Measurements from ENCODE around the gene RTN4R.

Gene RTN4R

DNA sequence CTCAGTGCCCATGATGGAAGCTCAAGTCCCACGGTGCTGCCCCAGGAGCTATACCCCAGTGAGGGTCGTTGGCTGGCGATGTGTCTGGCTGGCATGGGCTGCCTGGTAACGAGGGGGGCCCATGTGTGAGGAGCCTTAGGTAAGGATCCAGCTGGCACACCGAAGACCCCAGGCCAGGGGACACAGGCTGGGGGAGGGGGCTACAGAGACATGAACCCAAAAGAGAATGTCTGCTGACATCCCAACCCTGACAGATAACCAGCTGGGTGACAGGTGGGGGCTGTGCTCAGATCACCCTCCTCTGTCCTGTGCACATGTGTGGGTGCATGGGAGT lies 39.2 kb downstream of the RTN4R start:
- no peak for DNase-seq (ENCODE audit: low read depth)

DNA sequence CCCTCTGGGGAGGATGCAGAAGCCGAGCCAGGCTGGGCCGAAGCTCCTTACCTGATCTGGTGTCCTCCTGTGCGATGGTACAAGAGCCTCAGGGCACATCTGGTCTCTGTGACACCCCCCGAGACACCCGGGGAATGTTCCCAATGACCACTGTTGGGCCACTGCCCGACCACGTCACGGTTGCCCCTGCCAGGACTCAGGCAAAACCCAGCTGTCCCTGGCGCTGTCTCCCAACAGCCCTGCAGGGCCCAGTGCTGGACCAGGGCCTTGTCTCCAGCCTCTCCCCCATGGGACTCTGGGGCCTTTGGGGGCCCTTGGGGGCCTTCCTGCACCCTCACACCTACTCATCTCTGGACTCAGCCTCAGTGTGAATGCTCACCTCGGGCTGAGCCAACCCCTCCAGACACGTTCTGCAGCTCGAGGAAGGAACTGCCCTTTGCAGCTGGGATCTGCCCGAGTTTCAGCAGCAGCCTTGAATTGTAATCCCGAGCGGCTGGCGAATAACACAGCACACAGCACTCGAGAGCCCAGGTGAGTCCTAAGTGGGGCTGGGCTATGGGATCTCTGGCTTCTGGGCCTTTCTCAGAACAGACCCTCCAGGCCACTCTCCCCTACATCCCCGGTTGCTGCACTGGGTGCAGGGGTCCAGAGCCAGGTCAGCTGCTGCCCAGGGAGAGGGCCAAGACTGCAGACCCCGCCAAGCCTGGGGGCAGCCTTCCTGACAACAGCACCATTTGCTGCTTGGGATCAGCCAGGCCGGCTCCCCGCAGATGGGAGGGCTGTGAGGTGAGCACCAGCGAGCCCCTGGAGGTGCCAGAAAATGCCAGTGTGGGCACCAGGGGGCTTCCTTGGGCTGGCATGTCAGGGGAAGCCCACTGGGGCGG lies 39.8 kb downstream of the RTN4R start:
- DNase-seq (ENCODE audit: low read depth), result no peak

DNA sequence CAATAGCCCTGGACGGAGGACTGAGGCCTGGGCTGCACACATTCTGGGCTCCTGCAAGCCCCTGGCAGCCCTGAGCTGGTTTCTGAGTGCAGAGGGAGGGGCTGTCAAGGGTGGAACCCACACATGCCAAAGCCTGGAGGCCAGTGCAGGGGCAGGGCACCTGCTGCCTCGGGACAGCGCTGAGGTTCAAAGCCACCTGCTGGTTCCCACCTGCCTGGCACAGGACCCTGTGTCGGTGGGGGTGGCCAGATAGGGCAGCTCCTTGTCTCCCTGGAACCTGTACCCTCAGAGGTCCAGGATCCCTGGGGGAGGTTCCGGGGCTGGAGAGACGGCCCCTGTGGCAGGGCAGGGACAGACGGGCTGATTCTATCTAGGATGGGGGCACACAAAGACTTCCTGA lies 40.8 kb downstream of the RTN4R start:
- no peak for DNase-seq (ENCODE audit: low read depth)

DNA sequence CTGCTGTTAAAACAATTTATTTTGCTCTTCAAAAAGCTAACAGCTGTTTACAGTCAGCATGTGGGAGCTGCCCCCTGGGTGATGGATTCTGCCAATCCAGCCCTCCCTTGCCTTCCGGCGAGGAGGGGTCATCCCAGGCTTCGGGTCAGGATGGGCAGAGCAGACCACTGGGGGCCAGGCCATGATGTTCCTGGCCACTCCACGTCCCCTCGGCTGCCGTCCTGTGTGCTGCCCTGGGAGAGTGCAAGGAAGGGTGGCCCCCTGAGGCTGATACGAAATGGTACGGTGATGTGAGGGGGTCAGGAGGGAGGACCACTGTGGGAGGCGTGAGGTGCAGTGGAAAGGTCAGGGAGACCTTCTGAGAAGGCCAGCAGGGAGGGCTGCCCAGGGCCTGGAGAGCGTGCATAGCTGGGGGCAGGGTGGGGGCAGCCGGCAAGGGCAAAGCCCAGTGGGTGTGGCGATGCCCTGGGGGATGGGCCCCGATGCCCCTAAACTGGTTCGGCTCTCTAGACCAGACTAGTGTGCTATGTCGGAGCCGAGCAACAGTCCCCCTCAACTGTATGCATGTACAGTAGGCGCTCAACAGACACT lies 41.3 kb downstream of the RTN4R start:
- no peak for DNase-seq (ENCODE audit: low read depth)

DNA sequence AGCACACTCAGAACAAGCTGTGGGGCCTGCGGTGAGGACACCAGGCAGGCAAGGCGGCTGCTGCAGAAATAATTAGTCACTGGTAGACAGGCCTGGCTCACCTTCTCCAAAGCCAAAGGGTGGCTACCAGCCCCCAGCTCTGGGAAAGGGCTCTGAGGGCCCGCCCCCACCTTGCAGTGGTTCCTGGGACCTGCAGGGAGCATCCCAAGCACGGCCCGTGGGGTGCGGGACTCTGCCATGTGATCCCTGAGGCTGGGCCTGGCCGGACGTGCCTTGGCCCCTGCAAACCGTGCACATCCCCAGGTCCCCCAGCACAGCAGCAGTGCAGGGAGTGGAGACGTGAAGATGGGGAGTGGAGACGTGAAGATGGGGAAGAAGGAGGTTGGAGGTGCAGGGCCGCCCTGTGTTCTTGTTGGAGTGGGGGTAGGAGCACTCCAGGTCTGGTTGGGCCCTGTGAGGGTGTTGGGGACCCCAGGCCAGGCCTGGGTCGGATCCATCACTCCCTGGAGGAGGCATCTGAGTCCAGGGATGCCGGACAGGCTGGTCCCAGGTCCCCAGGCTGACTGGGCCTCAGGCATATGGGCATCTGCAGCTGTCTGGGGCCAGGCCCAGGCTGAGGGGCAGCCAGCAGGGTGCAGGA lies 41.9 kb downstream of the RTN4R start:
- DNase-seq (ENCODE audit: low read depth), result no peak

DNA sequence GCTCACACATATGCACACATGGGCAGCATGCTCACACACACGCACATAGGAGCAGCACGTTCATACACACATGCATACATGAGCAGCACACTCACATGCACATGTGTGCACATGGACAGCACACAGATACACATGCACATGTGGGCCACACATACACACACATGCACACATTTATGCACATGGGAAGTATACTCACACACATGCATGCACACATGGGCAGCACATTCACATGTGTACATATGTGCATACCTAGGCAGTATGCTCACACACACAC lies 42.5 kb downstream of the RTN4R start:
- DNase-seq (ENCODE audit: low read depth), result no peak

DNA sequence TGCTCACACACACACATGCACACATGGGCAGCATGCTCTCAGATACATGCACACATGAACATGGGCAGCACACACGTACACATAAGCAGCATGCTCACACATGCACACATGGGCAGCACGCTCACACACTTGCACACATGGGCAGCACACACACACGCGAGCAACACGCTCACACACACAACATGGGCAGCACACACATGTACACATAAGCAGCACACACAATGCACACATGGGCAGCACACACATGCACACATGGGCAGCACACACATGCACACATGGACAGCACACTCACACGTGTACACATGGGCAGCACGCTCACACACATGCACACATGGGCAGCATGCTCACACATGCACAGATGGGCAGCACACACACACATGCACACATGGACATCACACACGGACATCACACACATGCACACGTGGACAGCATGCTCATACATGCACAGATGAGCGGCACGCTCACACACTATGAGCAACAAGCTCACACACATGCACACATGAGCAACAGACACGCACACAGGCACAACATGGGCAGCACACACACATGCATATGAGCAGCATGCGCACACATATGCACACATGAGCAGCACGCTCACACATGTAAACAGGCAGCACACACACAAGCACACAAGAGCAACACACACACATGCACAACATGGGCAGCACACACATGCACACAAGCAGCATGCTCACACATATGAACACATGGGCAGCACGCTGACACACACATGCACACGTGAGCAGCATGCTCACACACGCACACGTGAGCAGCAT lies 43.0 kb downstream of the RTN4R start:
- no peak for DNase-seq (ENCODE audit: low read depth)

DNA sequence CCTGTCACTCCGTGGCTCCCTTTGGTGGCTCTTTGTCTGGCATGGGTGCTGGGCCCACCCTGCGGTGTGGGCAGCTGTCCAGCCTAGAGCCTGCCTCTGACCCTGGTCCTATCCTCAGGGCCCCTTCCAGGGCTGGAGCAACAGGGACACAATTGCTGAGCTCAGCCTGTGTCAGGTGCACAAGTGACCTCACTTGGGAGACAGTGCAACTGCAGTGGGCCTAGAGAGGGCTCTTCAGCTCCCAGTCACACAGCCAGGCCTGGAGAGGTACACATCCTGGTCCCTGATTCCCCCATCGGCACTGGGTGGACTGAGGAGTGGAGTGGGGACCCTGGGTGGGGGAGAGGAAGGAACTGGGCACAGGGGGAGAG lies 43.9 kb downstream of the RTN4R start:
- DNase-seq (ENCODE audit: low read depth), result no peak

DNA sequence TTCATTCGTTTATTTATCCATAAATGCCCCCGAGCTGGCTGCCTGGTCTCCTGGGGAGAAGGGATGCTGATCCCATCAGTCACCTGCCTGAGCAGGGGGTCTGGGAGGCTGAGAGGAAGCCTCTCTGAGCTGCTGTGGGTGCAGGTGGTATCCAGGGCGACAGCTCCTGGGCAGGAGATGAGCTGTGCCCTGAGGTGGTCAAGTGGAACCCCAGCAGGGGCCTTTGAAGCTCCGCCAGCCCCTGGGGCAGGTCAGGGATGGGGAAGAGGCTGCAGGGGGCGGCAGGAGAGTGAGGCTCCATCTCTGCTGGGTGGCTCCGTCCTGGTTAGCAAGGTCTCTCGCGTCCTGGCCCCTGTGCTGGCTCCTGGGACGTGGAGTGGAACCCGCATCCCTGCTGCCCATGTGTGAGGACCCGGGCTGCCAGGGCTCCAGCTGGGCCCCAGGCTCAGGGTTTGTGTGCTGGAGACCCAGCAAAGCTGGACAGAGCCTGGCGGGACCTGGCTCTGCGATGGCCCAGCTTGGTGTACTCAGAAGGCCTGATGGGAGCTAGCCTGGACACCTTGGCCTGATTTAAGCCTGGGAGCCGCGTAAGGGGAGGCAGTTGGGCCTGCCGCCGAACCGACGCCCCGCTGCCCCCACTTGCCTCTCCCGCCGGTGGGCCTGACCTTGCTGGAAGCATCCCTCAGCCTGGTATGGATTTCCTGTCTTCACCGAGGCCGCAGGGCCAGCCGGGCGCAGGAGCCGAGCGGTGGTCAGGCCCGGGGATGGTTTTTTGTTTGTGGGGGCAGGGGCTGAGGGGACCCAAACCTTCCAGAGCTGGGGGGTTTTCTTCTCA lies 44.5 kb downstream of the RTN4R start:
- DNase-seq (ENCODE audit: low read depth), result no peak

DNA sequence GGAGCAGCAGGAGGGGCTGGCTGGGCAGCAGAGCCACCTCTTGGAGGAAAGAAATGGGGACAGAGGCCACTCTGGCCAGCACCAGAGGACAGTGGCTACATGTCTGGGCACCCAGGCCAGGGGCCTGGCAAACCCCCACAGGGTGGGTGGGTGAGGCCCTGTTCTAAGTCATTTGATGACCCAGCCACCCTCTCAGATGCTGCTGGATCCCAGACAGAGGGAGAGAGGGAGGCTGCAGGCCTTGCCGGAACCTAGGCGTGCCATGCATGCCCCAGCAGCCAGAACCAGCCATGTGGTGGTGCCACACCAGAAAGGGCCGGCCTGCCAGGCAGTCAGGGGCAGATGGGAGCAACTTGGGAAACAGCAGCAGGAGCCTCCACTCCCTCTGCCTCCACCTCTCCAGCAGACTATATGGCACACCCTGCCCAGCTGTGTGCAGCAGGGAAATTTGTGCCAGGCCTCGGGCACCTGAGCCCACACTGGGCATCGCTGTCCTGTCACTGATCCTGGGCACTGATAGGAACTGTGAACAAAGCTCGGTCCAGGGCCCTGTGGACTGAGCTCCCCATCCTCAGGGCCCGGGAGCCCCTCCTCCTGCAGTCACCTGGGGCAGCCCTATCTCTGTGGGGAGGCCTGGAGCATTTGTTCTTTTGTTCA lies 45.2 kb downstream of the RTN4R start:
- DNase-seq (ENCODE audit: low read depth), result no peak

DNA sequence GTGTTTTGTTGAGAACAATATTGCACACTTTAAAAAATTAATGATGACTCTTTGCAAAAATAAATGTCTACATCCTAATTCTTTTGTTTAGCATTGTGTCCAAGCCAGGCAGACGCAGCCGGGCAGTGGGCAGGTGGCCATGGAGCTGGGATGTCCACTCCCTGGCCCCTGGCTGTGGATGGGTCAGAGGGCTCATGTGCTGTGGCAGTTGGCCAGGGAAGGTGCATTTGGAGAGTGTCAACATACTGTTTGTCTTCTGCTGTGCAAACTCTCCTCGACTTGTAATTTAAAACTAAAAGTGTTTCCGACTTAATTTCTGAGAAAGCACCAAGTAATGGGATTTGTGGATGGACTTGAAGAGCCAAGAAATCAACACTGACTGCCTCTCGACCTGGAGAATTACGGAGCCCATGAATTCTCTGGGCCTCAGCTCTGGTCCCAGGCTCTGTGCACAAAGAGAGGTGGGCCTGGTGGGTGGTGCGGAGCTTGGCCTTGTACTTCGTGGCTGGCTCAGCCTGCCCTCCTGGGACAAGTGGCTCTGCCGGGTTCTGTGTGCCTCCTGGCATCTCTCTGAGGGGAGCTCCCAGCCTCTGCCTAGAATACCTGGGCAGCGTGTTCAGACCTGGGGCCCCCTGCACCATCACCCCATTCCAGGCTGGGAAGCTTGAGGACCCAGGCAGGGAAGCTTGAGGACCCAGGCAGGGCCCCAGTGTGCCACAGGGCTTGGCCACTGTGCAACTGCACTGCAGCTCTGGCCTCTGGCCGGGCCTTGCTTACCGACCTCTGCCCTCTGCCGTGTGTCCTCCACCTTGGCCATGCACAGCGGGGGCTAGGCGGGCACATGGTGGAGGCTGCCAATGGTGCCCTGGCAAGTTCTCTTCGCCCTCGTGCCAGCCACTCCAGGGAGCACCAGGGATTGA lies 46.4 kb downstream of the RTN4R start:
- no peak for DNase-seq (ENCODE audit: low read depth)

DNA sequence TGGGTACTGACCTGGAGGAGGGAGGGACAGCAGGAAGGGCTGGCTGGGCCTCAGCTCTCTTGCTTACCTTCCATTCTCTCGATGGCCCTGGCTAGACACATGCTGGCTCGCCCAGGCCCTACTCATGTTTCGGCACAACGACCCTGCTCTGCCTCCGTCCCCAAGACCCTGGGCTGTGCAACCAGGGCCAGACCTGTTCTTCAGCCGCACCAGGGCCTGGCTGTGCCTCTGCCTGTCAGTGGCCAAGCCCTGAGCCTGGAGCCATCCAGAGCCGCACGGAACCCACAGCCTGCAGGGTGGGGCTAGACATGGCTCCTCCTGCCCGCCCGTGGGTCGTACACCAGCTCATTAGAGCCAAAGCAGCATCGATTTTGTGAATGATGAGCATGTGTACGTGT lies 47.5 kb downstream of the RTN4R start:
- no peak for DNase-seq (ENCODE audit: low read depth)

DNA sequence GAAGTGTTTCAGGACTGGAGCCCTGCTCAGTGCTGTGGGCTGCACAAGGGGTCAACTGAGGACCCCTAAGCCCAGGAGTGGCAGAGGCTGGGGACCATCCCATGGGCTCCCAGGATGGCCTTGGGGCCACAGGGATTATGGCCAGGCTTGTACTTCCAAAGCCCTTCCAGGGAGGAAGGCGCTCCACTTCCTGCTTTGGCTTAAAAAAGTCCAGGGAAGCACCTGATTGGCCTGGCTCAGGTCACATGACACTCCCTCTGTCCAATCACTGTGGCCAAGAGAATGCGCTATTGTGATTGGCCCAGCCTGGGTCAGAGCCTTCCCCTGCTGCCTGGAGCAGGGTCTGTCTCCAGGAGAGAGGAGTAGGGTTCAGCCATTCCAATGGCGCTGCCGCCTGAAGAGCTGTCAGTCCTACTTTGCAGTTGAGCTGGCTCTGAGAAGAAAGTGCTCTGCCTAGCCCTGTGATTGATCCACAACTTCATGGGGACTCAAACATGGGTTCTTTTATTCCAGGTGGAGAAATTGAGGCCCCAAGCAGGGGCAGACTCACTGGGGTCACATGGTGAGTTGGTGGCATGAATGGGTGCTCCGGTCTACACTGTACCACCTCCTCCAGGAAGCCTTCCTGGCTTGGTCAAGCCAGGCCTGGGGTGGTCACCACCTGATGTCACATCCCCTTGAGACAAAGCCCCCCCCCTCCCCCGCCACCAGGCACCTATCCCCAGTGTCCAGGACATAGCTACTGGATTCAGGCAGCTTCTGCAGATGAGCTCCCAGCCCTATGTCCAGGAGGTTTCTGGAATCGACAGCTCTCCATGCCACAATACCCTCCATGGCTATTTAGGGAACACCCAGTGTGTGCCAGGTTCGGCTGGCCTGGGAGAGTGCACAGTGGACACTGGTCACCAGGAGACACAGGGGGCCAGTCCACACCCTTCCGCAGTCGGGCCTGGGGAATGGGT lies 48.2 kb downstream of the RTN4R start:
- no peak for DNase-seq (ENCODE audit: low read depth)

DNA sequence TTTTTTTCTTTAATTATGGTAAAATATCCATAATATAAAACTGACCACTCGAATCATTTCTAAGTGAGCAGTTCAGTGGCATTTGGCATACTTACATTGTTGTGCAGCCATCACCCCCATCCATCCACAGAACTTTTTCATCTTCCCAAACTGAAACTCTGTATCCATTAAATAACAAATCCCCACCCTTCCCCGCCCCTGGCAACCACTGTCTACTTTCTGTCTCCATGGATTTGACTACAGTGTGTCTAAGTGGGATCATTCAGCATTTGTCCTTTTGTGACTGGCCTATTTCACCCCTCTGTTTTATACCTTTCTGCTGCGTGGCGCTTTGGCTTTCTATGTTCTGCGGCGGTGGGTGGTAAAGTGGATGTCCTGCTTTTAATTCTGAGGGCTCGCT lies 49.1 kb downstream of the RTN4R start:
- DNase-seq (ENCODE audit: low read depth), result no peak

DNA sequence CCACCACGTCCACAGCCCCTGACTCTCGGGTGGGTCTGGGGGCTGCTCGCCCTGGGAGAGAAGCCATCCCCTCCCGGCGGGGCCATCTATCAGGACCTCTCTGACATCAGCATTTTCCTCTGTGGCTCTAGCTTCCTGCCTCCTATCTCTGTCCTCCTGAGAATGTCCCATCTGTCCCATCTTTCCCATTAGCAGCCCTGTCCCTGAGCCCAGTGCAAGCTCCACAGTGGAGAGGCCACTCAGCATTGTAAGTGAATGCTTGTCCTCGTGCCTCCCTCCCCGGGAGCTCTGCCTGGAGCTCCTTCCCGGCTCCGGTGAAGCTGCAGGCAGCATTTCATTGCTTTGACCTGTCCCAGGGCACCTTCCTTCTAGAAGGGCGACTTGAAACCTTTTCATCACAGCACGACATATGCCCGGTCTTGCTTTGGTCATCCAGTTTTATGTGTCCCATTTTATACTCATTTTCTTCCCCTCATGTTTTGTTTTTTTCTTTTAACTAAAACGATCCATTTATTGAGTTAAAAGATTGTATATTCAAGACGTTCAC lies 49.7 kb downstream of the RTN4R start:
- DNase-seq (ENCODE audit: low read depth), result no peak

DNA sequence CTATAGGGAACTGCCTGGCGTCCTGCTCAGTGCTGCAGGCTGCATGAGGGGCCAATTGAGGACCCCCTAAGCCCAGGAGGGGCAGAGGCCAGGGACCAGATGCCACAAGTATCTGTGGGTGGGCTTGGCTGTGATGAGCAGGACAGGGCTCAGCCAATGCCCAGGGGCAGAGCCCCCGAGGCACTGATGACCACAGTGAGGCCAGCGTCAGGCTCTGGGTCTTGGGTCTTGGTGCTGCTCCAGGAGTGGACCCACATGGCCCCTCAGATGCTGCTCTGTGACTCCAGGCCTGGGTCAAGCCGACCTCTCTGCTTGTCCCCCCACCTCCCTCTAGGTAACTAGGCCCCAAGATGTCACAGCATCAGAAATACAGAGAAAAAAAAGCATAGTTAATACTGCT lies 50.6 kb downstream of the RTN4R start:
- DNase-seq (ENCODE audit: low read depth), result no peak

DNA sequence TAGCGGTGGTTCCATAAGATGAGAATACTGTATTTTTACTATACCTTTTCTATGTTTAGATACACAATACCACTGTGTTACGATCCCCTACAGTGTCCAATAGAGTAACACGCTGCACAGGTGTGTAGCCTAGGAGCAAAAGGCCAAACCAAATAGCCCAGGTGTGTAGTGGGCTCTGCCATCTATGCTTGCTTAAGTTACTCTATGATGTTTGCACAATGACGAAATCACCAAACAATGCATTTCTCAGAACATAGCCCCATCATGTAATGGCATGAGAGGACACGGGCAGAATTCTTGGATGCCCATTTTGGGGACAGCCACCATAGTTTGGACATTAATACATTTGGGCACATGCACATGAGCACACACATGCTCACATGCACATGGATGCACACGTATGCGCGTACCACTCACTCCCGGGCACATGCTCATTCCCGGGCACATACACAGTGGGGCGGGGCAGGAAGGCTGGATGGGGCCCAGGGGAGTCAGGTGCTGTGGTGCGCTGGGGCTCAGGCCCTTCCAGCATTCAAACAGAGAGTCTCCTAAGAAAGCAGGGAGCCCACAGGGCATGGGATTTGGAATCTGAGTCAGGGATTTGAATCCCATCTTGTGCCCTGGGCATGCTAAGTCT lies 51.1 kb downstream of the RTN4R start:
- DNase-seq (ENCODE audit: low read depth), result no peak

DNA sequence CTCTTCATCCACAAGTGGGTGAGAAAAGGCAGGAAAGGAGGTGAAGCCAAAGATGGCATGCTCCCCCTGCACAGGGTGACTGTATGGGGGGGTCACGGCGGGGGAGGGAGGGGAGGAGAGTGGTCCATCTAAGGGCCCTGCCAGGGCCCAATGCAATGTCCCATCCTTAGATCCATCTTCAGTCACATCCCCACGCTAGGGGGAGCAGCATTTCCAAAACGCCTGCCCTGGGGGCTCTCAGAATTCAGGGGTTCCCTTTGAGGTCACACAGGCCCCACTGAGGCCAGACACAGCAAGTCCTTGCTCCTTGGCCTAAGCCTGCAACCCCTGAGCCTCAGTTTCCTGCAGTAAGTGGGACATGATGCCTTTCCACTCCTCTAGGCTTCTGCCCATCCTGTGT lies 52.4 kb downstream of the RTN4R start:
- no peak for DNase-seq (ENCODE audit: low read depth)

DNA sequence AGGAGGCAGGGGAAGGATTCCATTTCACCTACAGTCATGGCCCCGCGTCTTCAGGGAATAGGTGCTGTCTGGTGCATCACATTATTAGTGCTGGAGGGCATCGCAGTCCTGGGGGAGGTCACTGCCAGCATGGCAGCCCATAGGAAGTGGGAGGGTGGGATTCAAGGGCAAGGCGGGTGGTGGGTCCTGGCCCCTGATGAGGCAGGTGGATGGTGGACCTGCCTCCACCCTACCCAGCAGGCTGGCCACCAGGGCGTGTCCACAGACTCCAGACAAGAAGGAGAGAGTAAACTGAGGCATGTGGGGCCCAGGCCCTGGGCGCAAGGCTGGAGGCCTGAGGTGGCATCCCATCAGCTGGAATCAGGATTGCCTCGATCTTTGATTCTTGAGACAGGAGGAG lies 53.3 kb downstream of the RTN4R start:
- DNase-seq (ENCODE audit: low read depth), result no peak
